B cell (primary cell): Measurements from ENCODE around the gene KLRC1.

Experiments used
- EZH2 ChIP-seq: IDR thresholded peaks from 2 replicates; pipeline ENCODE4 v1.6.1; 2012; ENCODE audit warnings: borderline replicate concordance, low read depth, mild to moderate bottlenecking, moderate library complexity, low read length; ENCODE audit not compliant: insufficient read depth, poor library complexity, severe bottlenecking
- TF ChIP-seq, protein P1 (sequence below): fragments of 200-600 bp; IDR thresholded peaks from one replicate; pipeline ENCODE4 v1.8.0; 2022; ENCODE audit warnings: antibody characterized with exemption, mild to moderate bottlenecking

DNA sequence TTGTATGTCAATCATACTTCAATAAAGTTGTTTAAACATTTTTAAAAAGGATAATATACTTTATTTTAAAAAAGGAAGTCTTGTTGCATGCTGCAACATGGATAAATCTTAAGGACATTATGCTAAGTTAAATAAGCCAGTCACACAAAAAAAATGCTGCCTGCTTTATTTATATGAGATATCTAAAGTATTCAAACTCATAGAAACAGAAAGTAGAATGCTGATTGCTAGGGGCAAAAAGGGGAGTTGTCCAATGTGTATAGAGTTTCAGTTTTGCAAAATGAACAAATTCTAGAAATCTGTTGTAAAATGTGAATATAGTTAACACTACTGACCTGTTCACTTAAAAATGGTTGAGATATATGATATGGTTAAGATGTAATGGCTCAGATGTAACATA, 52.3 kb downstream of the KLRC1 start:
- TF ChIP-seq, protein P1, sequence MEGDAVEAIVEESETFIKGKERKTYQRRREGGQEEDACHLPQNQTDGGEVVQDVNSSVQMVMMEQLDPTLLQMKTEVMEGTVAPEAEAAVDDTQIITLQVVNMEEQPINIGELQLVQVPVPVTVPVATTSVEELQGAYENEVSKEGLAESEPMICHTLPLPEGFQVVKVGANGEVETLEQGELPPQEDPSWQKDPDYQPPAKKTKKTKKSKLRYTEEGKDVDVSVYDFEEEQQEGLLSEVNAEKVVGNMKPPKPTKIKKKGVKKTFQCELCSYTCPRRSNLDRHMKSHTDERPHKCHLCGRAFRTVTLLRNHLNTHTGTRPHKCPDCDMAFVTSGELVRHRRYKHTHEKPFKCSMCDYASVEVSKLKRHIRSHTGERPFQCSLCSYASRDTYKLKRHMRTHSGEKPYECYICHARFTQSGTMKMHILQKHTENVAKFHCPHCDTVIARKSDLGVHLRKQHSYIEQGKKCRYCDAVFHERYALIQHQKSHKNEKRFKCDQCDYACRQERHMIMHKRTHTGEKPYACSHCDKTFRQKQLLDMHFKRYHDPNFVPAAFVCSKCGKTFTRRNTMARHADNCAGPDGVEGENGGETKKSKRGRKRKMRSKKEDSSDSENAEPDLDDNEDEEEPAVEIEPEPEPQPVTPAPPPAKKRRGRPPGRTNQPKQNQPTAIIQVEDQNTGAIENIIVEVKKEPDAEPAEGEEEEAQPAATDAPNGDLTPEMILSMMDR, result no peak
- TF ChIP-seq EZH2, result no peak
